ENCODE results near the gene RNF208.

DNA sequence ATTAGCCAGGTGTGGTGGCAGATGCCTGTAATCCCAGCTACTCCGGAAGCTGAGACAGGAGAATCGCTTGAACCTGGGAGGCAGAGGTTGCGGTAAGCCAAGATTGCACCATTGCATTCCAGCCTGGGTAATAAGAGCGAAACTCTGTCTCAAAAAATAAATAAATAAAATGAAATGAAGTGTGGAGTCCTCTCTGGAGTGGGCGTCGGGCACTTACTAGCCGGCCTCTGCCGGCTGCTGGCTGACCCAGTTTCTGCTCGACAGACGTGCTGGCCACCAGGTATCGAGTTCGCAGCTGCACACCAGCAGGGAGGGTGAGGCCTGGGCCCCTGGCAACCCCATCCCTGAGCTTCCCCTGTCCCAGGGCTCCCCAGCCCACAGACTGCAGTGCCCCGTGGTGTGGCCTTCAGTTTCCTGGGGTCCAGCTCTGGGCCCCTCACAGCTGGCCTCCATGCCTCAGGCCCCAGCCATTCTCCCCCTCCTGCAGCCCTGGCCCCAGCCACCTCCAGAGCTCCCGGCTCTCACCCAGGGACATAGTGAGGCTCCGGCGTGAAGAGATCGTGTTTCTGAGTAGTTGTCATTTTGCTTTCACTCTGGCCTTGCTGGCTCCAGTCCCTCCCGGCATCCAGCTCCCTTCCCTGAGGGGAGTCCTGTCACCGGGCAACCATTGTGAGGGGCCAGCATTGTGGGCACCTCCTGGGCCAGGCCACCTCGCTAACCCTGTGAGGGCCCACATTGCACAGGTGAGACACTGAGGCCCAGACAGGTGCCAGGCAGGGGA is 25.3 kb upstream of the RNF208 start:
- TF ChIP-seq EZH2 (IDR thresholded peaks at IDR 0.05; ENCODE audit: insufficient read depth, poor library complexity, severe bottlenecking) (no peak), EZH2phosphoT487 (IDR thresholded peaks at IDR 0.05; ENCODE audit: insufficient read depth, low read depth) (no peak)

All from GM23248 (cell line).